Vagina (tissue), 2 donors: ENCODE data around the gene HUNK. TPM values are rescaled to one million over a fixed set of nuclear protein-coding genes. Genes with fewer than 3 reads are reported as not detected.

Experiments
- DNase-seq, 2 donors: peaks; one replicate each; pipeline ENCODE4 v3.0.0-alpha.2; 2017; ENCODE audit errors: extremely low spot score in 2 of 2
- H3K27ac ChIP-seq: fragments of 200-600 bp; sonication (generic); one replicate; pipeline ENCODE4 v1.5.1; 2019
- H3K27me3 ChIP-seq: fragments of 200-600 bp; sonication (generic); one replicate; pipeline ENCODE4 v1.5.1; 2019
- H3K36me3 ChIP-seq, 2 donors: fragments of 200-600 bp; sonication (generic); one replicate each; pipeline ENCODE4 v1.5.1; 2017 to 2019
- H3K4me1 ChIP-seq: fragments of 200-600 bp; sonication (generic); one replicate; pipeline ENCODE4 v1.5.1; 2019
- H3K4me3 ChIP-seq, 2 donors: fragments of 200-600 bp; sonication (generic); 1 replicate in 1 of 2; 2 replicates in 1 of 2; pipeline ENCODE4 v1.5.1; 2016 to 2019
- H3K9me3 ChIP-seq: fragments of 200-600 bp; sonication (generic); one replicate; pipeline ENCODE4 v1.5.1; 2019
- POLR2A ChIP-seq, 2 donors: fragments of 450-650 bp; IDR thresholded peaks; one replicate each; pipeline ENCODE4 v1.6.1; 2017; ENCODE audit warnings: antibody characterized with exemption in 2 of 2, mild to moderate bottlenecking in 2 of 2, moderate library complexity in 2 of 2
- POLR2AphosphoS5 ChIP-seq, 2 donors: sonication (generic); formaldehyde crosslinking; IDR thresholded peaks; one replicate each; pipeline ENCODE4 v1.9.0; 2017; ENCODE audit warnings: antibody characterized with exemption in 2 of 2, mild to moderate bottlenecking in 2 of 2, low read depth in 1 of 2; ENCODE audit not compliant: insufficient read depth in 1 of 2
- intact Hi-C: fragments of 100-400 bp; cut with DNase I; formaldehyde crosslinking; loops from one replicate; pipeline ENCODE4 v1.15.1; 2023
- total RNA-seq: library from RNA; depleted of rRNA; stranded (reverse); fragments of >200 nt; gene quantifications from one replicate; pipeline ENCODE4 v1.2.3, GENCODE V29; 2016
- TF ChIP-seq, protein P1 (sequence below), 3 experiments: fragments of 450-650 bp in 2 of 3; fragments of 200-600 bp in 1 of 3; sonication (generic) in 1 of 3; IDR thresholded peaks; one replicate each; pipeline ENCODE4 v1.5.1; 2017 to 2019; ENCODE audit warnings: antibody characterized with exemption in 3 of 3, mild to moderate bottlenecking in 2 of 3, moderate library complexity in 2 of 3

Gene HUNK
- 0.74 TPM for total RNA-seq

DNA sequence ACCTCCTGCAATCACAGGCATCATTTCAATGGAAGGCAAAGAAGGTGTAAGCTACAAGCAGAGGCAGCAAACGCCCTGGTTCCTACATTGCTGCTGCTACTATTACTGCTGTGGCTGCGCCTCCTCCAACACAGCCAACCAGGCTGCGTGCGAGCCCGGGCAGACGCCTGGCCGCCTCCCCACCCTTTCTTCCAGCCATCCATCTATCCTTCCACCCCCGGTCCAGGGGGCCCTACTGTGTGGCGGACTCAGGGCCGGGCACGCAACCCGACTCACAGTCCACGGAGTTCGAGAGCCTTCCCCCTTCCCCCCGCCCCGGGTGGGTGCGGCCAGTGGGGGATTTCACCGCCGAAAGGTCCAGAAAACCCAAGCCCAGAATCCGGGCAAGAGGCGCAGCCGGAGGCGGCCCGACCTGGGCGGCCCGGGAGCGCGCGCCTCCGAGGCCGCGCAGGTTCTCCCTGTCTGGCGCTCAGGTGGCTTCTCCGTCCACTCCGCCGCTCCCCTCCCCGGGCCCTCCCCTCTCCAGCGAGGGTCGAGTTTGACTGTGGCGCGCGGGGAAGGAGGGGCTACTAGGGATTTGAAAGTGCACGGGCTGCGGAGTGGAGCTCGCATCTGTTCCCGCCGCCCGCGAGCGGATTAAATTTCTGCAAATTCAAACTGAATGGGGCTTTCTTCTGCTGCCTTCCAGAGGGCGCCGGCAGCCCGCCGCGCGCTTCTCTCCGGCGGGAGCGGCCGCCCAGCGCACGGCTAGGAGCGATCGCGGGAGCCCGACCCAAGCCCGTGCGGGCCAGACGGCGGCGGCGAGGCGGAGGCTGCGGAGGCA is at the start of gene HUNK:
Gene HUNK (plus strand): TSS at position 569 of the 823 bp plus-strand sequence. CDS start 655 bp downstream, outside the sequence.
- H3K4me1 ChIP-seq, result no peaks in the 10 kb centered on the region
- no peaks in the 10 kb centered on the region for H3K27me3 ChIP-seq
- TF ChIP-seq, protein P1, sequence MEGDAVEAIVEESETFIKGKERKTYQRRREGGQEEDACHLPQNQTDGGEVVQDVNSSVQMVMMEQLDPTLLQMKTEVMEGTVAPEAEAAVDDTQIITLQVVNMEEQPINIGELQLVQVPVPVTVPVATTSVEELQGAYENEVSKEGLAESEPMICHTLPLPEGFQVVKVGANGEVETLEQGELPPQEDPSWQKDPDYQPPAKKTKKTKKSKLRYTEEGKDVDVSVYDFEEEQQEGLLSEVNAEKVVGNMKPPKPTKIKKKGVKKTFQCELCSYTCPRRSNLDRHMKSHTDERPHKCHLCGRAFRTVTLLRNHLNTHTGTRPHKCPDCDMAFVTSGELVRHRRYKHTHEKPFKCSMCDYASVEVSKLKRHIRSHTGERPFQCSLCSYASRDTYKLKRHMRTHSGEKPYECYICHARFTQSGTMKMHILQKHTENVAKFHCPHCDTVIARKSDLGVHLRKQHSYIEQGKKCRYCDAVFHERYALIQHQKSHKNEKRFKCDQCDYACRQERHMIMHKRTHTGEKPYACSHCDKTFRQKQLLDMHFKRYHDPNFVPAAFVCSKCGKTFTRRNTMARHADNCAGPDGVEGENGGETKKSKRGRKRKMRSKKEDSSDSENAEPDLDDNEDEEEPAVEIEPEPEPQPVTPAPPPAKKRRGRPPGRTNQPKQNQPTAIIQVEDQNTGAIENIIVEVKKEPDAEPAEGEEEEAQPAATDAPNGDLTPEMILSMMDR (IDR thresholded peaks at IDR 0.05), result no peak
- TF ChIP-seq POLR2AphosphoS5 (IDR thresholded peaks at IDR 0.05; ENCODE audit: insufficient read depth in 1 of 2, low read depth in 1 of 2) (no peak), POLR2A (IDR thresholded peaks at IDR 0.05) (no peak)
- no peaks in the 10 kb centered on the region for H3K36me3 ChIP-seq
- no peak for DNase-seq
- peak within 1 kb of the TSS; percentile 41 to 54 for H3K4me3 ChIP-seq
- H3K27ac ChIP-seq, result peak within 1 kb of the TSS; percentile 66
- intact Hi-C loops, result loop anchor here (5.0 to 10.0 kb wide), 2 partner anchors 385 to 722 kb away; no protein-coding TSS in a partner anchor
- H3K9me3 ChIP-seq, result no peaks in the 10 kb centered on the region

DNA sequence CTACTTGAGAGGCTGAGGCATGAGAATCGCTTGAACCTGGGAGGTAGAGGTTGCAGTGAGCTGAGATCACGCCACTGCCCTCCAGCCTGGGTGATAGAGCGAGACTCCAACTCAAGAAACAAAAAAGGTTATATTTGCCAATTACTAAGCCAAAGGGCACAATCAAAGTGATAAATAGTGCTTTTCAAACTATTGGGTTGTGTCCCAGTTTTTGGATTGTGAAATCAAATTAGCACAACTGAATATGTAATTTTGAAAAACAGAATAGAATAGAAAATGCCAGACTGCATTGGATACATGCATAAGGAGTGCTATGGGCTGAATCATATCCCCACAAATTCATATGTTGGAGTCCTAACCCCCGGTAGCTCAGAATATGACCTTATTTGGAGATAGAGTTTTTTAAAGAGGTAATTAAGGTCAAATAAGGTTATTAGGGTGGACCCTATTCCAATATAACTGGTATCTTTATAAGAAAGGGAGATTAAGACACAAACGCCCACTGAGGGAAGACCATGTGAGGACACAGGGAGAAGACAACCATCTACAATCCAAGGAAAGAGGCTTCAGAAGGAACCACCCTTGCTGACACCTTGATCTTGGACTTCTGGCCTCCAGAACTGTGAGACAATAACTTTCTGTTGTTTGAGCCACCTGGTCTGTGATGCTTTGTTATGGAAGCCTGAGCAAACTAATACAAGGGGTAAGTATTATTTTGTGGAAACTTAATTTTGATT is 42.9 kb upstream of the HUNK start:
- Histone ChIP-seq H3K4me3 (no peak overlapping the region), H3K27ac (no peak overlapping the region), H3K36me3 (no peaks in the 10 kb centered on the region), H3K27me3 (no peaks in the 10 kb centered on the region), H3K4me1 (no peaks in the 10 kb centered on the region), H3K9me3 (no peaks in the 10 kb centered on the region)
- TF ChIP-seq, protein P1 (IDR thresholded peaks at IDR 0.05), result no peak
- TF ChIP-seq POLR2A (IDR thresholded peaks at IDR 0.05) (no peak), POLR2AphosphoS5 (IDR thresholded peaks at IDR 0.05; ENCODE audit: insufficient read depth in 1 of 2, low read depth in 1 of 2) (no peak)
- intact Hi-C loops, result no loop called here
- peak in 1 of 2 donors; percentile 3 for DNase-seq

DNA sequence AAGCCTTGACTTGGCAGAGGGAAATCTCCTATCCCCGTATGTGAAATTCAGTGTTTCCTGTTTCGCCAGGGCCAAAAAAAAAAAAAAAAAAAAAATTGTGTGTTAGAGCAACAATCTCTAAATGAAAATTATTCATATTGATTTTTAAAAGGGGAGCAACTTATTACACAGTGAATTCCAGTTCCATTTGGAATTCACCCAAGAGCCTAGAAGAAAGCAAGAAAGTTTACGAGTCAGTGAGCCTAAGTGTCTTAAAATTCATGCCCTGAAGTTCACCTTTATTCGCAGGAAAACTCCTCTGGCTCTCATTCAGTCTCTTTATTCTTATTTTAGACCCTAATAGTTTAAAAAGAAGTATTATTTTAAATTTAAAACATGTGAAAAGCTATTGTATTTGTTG is 42.1 kb upstream of the HUNK start:
- no peaks in the 10 kb centered on the region for H3K27me3 ChIP-seq
- intact Hi-C loops, result no loop called here
- DNase-seq, result no peak
- H3K27ac ChIP-seq, result no peak overlapping the region
- no peaks in the 10 kb centered on the region for H3K36me3 ChIP-seq
- no peak overlapping the region for H3K4me3 ChIP-seq
- H3K9me3 ChIP-seq, result no peaks in the 10 kb centered on the region
- TF ChIP-seq, protein P1 (IDR thresholded peaks at IDR 0.05), result no peak
- TF ChIP-seq POLR2A (IDR thresholded peaks at IDR 0.05) (no peak), POLR2AphosphoS5 (IDR thresholded peaks at IDR 0.05; ENCODE audit: insufficient read depth in 1 of 2, low read depth in 1 of 2) (no peak)
- no peaks in the 10 kb centered on the region for H3K4me1 ChIP-seq

DNA sequence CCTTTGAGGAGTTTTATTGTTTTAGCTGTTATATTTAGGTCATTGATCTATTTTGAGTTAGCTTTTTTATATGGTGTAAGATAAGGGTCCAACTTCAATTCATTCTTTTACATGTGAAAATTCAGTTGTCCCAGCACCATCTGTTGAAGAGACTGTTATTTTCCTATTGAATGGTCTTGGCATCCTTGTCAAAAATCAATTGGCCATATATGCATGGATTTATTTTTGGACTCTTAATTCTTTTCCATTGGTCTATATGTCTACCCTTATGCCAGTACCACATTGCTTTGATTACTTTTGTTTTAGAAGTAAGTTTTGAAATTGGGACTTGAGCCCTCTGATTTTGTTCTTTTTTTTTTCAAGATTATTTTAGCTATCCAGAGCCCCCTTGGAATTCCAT is 35.8 kb upstream of the HUNK start:
- no peak for DNase-seq
- no peak for TF ChIP-seq POLR2A (IDR thresholded peaks at IDR 0.05)
- TF ChIP-seq, protein P1 (IDR thresholded peaks at IDR 0.05), result no peak
- TF ChIP-seq POLR2AphosphoS5 (IDR thresholded peaks at IDR 0.05; ENCODE audit: insufficient read depth in 1 of 2, low read depth in 1 of 2), result no peak
- H3K27me3 ChIP-seq, result no peaks in the 10 kb centered on the region
- no peaks in the 10 kb centered on the region for H3K36me3 ChIP-seq
- H3K4me1 ChIP-seq, result no peaks in the 10 kb centered on the region
- intact Hi-C loops, result no loop called here
- no peaks in the 10 kb centered on the region for H3K9me3 ChIP-seq
- H3K27ac ChIP-seq, result no peak overlapping the region
- H3K4me3 ChIP-seq, result no peak overlapping the region
